22Rv1 (cell line): Measurements from ENCODE around the gene PAK4.
"Not testable (repeated sequence)": the region's sequence is repeated elsewhere in the genome, so short reads cannot be mapped to it uniquely, and the experiment has no call there.

Experiments
- H3K27ac ChIP-seq: fragments of 450-650 bp; 2 replicates; pipeline ENCODE4 v1.5.1; 2017
- CTCF ChIP-seq: fragments of 450-650 bp; IDR thresholded peaks from 2 replicates; pipeline ENCODE4 v1.5.1; 2017; ENCODE audit warnings: mild to moderate bottlenecking
- ZFX ChIP-seq: fragments of 450-650 bp; IDR thresholded peaks from 2 replicates; pipeline ENCODE4 v1.6.1; 2017; ENCODE audit warnings: antibody characterized with exemption, borderline replicate concordance

The PAK4 gene

GRCh38 chr19:39212375-39212742 lies 86.8 kb downstream of the PAK4 start:
- TF ChIP-seq CTCF (peak; percentile 37), ZFX (no peak)

GRCh38 chr19:39215323-39215722 lies 89.7 kb downstream of the PAK4 start:
- not testable (repeated sequence) for H3K27ac ChIP-seq

More at GRCh38 chr19:39212375-39212742, 86.8 kb downstream of the PAK4 start:
- no peak overlapping the region for H3K27ac ChIP-seq

DNA sequence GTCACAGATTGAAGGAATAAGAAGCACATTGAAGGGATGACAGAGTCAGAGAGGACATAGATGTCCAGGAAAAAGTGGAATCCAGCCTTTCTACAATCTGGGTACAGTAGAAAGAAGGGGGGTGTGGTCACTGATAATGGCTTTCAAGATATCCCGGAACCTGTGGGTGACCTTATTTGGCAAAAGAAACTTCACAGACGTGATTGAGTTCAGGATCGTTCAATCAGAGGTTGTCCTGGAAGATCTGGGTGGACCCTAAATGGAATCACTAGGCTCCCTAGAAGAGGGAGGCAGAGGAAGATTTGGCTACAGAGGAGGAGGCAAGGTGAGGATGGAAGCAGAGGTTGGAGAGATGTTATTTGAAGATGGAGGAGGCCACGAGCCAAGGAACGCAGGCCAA lies 91.5 kb downstream of the PAK4 start:
- H3K27ac ChIP-seq = no peak overlapping the region
- TF ChIP-seq ZFX (no peak), CTCF (no peak)

GRCh38 chr19:39218230-39219007 lies 92.8 kb downstream of the PAK4 start:
- H3K27ac ChIP-seq = no peak overlapping the region

DNA sequence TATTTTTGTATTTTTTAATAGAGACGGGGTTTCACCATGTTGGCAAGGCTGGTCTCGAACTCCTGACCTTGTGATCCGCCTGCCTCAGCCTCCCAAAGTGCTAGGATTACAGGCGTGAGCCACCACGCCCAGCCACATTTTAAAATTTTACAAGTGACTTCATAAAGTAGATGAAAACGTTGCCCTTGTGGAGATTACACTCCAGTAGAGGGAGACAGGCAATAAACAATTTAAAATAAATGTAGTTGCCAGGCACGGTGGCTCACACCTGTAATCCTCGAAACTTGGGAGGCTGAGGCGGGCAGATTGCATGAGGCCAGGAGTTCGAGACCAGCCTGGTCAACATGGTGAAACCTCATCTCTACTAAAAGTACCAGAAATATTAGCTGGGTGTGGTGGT lies 93.5 kb downstream of the PAK4 start:
- H3K27ac ChIP-seq = not testable (repeated sequence)

More at GRCh38 chr19:39218230-39219007, 92.8 kb downstream of the PAK4 start:
- TF ChIP-seq CTCF = no peak
- TF ChIP-seq ZFX = no peak

DNA sequence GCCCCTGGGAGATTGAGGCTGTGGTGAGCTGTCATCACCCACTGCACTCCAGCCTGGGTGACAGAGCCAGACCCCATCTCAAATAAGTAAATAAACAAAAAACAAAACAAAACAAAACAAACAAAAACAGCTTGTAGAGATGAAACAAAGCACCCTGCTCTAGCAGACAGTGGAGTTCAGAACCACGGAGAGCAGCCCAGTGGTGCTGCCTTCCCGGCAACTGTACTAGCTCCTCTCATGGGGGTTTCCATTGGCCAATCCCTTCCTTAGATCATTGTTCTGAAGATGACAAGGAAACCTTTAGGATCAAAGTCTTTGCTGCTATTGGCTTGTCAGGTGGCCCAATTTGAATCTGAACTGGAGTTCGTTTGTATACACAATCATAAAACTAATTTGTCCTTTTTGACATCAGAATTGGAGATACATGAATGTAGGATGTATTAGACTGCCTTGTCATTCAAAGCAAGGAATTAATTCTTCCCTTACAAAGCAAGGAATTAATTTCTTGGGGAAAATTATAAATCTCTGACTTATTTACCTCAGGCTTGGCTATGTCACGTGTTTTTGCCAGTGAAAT lies 98.2 kb downstream of the PAK4 start:
- no peak for TF ChIP-seq CTCF
- TF ChIP-seq ZFX = no peak
- H3K27ac ChIP-seq = no peak overlapping the region

DNA sequence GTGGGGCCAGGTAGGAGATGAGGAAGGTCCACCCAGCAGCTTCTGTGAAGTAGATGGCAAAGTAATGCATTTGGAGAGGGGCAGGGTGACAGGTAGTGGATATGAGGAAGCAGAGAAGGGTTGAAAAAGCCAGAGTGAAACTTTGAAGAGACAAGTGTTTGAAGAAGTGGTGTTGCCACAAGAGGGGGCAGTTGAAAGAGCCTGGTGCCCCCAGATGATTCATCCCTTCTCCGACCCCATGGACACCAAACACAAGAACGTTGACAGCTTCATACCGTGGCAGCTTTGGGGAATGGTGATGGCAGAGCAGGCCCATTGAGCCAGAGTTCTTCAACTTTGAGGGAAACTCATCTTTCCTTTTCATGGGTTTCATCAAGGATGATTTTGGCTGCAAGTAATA lies 99.3 kb downstream of the PAK4 start:
- H3K27ac ChIP-seq = no peak overlapping the region
- TF ChIP-seq ZFX (no peak), CTCF (no peak)
